HG03575 (cell line): ENCODE measurements around the gene MCM6.
"Not testable (repeated sequence)": the region's sequence is repeated elsewhere in the genome, so short reads cannot be mapped to it uniquely, and the experiment has no call there.

Source experiments
- ATAC-seq: cut with Tn5 transposase; IDR thresholded peaks from one replicate; pipeline ENCODE4 v1.9.1; 2021; ENCODE audit not compliant: unreplicated experiment, insufficient number of reproducible peaks, low FRiP score; ENCODE audit errors: extremely low read depth

The MCM6 gene

DNA sequence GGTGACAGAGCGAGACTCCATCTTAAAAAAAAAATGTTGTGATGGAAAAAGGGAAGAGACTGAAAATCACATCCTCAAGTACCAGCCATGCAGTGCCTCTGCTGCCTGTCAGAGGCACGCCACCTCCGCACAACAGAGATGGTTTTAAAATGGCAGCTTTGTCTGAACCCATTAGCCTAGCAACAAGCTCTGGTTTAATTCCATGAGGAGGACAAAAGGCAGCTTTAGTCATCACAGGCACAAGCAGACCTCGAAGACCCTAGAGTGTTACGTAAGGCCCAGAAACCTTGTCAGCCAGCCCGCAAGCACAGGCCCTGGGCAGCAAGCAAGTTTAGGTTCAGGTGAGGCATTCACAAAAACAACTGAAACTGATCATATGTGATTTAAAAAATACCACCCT, 49.7 kb downstream of the MCM6 start:
- no peak for ATAC-seq

- ATAC-seq = no peak
Observed at GRCh38 chr2:135825550-135826176, 50.6 kb downstream of the MCM6 start.

DNA sequence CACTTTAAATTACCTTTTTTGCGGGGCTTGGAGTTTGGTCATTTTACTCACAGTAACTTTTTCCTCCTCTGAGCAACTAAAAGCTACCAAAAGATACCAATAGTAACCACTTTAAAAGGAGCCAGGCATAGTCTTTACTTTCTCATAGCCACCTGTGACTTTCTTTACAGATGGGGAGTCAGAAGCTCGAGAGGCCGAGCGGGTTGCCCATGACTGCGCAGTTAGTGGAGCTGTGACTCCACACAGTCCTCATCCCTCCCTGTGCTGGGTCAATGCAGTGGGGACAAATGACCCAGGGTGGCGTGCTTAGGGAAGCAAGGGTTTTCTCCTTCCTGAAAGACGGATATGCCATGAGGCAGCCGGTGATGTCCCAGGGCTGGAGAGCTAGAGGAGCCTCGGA, 51.1 kb downstream of the MCM6 start:
- ATAC-seq = no peak

DNA sequence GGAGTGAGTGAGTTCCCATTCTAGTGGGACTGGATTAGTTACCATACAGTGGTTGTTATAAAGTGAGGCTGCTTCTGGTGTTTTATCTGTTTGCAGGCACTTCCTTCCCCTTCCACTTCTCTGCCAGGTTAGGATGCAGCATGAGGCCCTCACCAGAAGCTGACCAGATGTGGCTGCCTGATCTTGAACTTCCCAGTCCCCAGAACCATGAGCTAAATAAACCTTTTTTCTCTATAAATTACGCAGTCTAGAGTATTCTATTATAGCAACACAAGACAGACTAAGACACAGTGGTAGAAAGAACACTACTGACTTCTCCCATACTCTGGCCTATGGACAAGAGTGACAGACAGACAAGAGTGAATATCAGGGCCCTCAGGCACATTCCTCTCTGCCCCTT, 53.4 kb downstream of the MCM6 start:
- no peak for ATAC-seq

GRCh38 chr2:135821190-135821589, 55.1 kb downstream of the MCM6 start:
- no peak for ATAC-seq

DNA sequence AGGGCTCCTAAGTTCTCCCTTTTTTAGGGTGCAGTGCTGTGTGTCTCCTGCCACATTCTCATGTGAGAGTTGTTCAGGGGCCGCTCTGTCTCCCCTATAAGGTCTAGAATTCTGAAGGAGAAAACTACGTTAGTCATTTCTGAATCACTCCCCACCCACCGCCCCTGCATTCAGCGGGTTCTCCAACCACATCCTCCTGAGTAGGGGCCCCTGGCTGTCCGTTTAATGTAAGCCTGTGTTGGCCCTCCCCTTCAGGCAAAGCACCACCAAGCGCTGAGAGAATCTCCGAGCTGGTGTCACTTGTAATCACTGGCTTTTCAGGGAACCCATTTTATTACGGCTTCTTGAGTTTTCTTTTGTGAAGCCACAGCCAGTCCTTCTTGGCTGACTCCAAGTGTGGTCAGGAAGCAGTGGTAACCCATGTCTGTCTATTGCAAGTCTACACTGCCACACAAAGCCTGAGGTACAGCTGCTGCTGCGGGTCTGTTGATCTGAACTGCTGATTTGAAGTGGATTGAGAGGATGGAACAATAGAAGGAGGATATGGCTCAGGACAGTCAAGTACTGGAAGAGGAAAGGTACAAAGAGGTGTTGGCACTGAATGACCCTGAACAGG, 56.1 kb downstream of the MCM6 start:
- peak; percentile 71 for ATAC-seq

DNA sequence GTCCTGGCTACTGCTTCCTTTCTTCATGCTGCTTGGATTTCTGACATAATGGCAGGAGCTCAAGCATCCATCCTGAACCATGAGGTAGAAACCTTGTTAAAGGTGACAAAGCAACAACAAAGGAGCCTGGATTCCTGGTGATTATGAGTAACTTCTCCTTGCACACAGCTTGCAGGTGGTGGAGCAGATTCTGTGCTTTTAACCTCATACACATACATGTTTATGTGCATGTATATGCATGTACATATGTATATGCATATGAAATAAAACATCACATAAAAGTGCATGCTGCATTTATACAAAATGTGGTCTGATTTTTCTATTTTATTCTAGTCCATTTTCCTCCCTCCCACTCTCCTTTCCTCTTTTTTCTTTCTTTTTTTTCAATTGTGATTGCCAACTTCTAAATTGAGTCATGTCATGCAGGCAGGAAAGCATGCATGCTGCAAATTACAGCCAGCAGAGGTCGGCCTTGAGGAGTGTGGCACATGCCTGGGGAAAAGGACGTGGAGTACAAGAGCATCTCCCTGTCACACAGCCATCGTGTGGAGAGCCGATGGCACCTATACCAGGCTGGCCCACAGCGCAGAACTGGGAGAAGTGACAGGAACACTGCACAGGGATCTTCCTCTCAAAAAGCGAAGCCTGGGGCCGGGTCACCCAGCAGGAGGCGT, 57.2 kb downstream of the MCM6 start:
- ATAC-seq = no peak

GRCh38 chr2:135817951-135818350, 58.3 kb downstream of the MCM6 start:
- ATAC-seq = no peak

DNA sequence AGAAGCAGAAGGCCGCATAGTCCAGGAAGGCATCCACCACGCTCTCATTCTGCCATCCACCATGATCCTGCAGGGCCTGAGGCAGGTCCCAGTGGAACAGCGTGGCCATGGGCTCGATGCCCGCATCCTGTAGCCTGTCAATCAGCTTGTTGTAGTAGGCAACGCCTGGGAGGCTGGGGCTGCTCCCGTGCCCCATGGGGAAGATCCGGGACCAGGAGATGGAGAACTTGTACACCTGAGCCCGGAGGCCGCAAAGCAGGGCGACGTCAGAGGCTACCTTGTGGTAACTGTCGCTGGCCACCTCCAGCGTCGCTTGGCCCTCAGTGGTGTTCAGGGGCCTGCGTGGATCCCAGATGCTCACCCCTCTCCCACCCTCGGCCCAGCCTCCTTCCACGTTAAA, 58.8 kb downstream of the MCM6 start:
- ATAC-seq = no peak

DNA sequence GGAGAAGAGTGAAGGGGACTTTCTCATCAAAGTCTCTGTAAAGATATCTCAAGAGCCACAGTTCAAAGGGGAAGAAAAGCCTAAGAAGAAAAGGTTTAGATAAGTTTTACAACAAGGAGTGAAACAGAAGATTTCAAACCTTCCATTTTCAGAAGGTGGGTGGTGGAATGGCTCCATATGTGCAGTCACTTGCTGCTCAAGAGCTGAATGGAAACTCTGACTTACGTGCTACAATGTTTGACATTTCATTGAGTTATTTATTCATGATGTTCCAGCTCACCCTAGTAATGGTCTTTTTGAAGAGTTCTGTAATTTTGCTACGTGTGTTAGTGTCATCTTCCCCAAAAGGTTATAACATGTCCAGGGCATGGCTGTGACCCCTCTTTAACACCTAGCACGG, 61.0 kb downstream of the MCM6 start:
- ATAC-seq = no peak

GRCh38 chr2:135812907-135813511, 63.2 kb downstream of the MCM6 start:
- ATAC-seq = no peak

- not testable (repeated sequence) for ATAC-seq
Observed at GRCh38 chr2:135807874-135808273, 68.4 kb downstream of the MCM6 start.

- ATAC-seq = no peak
Observed at GRCh38 chr2:135803278-135803677, 73.0 kb downstream of the MCM6 start.

GRCh38 chr2:135802350-135802749, 73.9 kb downstream of the MCM6 start:
- no peak for ATAC-seq

DNA sequence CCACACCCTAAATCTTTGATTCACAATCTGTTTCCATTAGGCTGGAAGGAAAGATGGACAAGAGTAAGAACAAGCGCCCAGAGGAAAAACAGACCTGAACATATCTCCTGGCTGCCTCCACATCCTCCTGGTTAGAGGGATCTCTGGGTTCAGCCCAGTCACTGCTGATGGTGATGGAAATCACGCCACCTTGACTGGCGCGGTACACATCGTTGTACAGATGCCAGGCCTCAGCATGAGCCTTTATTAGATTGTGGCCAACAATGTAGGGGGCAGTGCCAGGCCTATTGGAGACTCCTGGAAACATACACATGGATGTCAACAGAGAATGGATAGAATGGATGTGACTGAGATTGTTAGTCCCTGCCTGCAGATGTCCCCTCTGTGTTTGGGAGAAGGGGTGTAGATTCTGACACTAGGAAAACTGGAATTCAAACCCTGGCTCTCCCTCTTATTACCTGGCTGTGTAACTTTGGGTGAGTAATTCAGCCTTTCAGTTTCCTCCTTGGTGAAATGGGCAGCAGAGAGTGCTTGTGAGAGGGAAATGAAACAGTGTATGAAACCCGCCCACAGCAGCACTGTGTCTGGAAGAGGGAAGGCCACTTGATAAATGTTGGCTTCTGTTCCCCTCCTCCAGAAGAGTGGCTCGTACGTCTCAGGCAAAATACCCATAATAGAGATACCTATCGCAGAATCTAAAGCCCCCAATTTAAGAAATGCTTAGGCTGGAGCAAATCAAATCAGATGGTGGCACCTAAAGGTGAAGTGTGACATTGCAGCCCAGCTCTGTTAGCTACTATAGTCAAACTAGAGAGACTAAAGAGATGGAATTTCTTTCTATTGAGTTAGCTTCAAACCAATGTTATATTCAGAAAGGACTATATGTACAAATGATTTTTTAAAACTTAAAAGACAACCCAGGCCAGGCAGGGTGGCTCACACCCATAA, 75.5 kb downstream of the MCM6 start:
- ATAC-seq = no peak

DNA sequence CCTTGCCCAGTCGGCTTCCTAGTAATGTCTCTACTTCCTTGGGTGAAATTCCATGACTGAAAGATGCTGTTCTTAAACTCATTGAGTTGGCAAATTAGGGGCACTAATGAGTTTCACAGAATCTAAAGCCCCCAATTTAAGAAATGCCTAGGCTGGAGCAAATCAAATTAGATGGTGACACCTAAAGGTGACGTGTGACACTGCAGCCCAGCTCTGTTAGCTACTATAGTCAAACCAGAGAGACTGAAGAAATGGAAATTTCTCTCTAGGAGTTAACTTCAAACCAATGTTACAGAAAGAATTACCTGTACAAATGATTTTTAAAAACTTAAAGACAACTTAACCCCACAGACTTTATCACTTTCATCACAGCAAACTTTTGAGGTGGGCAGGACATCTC, 76.5 kb downstream of the MCM6 start:
- no peak for ATAC-seq

- no peak for ATAC-seq
Observed at GRCh38 chr2:135798762-135799161, 77.5 kb downstream of the MCM6 start.

GRCh38 chr2:135798275-135798705, 78.0 kb downstream of the MCM6 start:
- ATAC-seq = no peak
